GM12892 (cell line): Measurements from ENCODE around the gene LY86.

Source experiments
- POLR2A ChIP-seq: IDR thresholded peaks from 2 replicates; pipeline ENCODE4 v1.6.1; 2011; ENCODE audit warnings: low read depth, low read length, control low read depth
- POLR2AphosphoS5 ChIP-seq: IDR thresholded peaks from 2 replicates; pipeline ENCODE4 v1.6.1; 2011; ENCODE audit warnings: low read depth, low read length, control low read depth
- TAF1 ChIP-seq: IDR thresholded peaks from 2 replicates; pipeline ENCODE4 v1.6.1; 2011; ENCODE audit warnings: low read depth, mild to moderate bottlenecking, control low read depth, low read length, borderline replicate concordance

- TF ChIP-seq POLR2A = no peak
- TF ChIP-seq POLR2AphosphoS5 = no peak
- TF ChIP-seq TAF1 = no peak
Measured at GRCh38 chr6:6685249-6686040, 96.9 kb downstream of the LY86 start.
